NB4 (cell line): ENCODE measurements around the gene SCNN1B.

Experiments used
- DNase-seq: peaks from one replicate; pipeline ENCODE4 v3.0.0; 2010; ENCODE audit warnings: low read depth
- H3K4me3 ChIP-seq: one replicate; pipeline ENCODE4 v1.5.1; 2011; ENCODE audit warnings: mild to moderate bottlenecking, low read depth, low read length, moderate library complexity
- CTCF ChIP-seq: IDR thresholded peaks from one replicate; pipeline ENCODE4 v1.5.1; 2012; ENCODE audit warnings: low read depth, low read length
- MAX ChIP-seq: IDR thresholded peaks from 2 replicates; pipeline ENCODE4 v1.6.1; 2011; ENCODE audit warnings: low read depth, low read length
- MYC ChIP-seq: IDR thresholded peaks from 2 replicates; pipeline ENCODE4 v1.6.1; 2011; ENCODE audit warnings: low read depth, low read length
- POLR2A ChIP-seq: IDR thresholded peaks from 2 replicates; pipeline ENCODE4 v1.6.1; 2011; ENCODE audit warnings: mild to moderate bottlenecking; ENCODE audit not compliant: insufficient read length; ENCODE audit errors: extremely low read depth

Gene SCNN1B

GRCh38 chr16:23374721-23375510 lies 72.8 kb downstream of the SCNN1B start:
- DNase-seq: no peak
- TF ChIP-seq MAX: no peak
- no peak for TF ChIP-seq CTCF
- no peak for TF ChIP-seq MYC
- TF ChIP-seq POLR2A: no peak
- H3K4me3 ChIP-seq: no peak overlapping the region

- DNase-seq: no peak
- TF ChIP-seq CTCF: no peak
- no peak for TF ChIP-seq MYC
- no peak for TF ChIP-seq POLR2A
- TF ChIP-seq MAX: no peak
Measured at GRCh38 chr16:23375643-23376042, 73.5 kb downstream of the SCNN1B start.

GRCh38 chr16:23377071-23377931 lies 75.2 kb downstream of the SCNN1B start:
- TF ChIP-seq MYC: no peak
- no peak for TF ChIP-seq CTCF
- TF ChIP-seq MAX: no peak
- TF ChIP-seq POLR2A: no peak
- no peak for DNase-seq
- no peak overlapping the region for H3K4me3 ChIP-seq

More at GRCh38 chr16:23375643-23376042, 73.5 kb downstream of the SCNN1B start:
- no peak overlapping the region for H3K4me3 ChIP-seq

- no peak for DNase-seq
- no peak overlapping the region for H3K4me3 ChIP-seq
- TF ChIP-seq CTCF (no peak), POLR2A (no peak), MYC (no peak), MAX (no peak)
Measured at GRCh38 chr16:23378256-23378655, 76.2 kb downstream of the SCNN1B start.

- TF ChIP-seq MYC (no peak), MAX (no peak), POLR2A (no peak), CTCF (no peak)
Measured at GRCh38 chr16:23378921-23379320, 76.8 kb downstream of the SCNN1B start.

More at GRCh38 chr16:23378921-23379320, 76.8 kb downstream of the SCNN1B start:
- no peak for DNase-seq
- no peak overlapping the region for H3K4me3 ChIP-seq
